Measurements from ENCODE around the gene PIK3C3. TPM values are rescaled to one million over a fixed set of nuclear protein-coding genes. Genes with fewer than 3 reads are reported as not detected.
A peak's percentile ranks its signal among the peaks of the same experiment; 100 is the strongest.
"Not testable (repeated sequence)": the region's sequence is repeated elsewhere in the genome, so short reads cannot be mapped to it uniquely, and the experiment has no call there.

Gene PIK3C3
- total RNA-seq, 1 experiment from 2014 or later = 23.0 TPM

GRCh38 chr18:42092848-42093247 is 137.8 kb downstream of the PIK3C3 start:
- DNase-seq = no peak
- no peaks in the 10 kb centered on the region for H3K27me3 ChIP-seq (ENCODE audit: control insufficient read depth, insufficient read depth, low read length)
- H3K4me3 ChIP-seq (ENCODE audit: insufficient read depth, low read depth, low read length) = no peak overlapping the region
- no peaks in the 10 kb centered on the region for H3K36me3 ChIP-seq (replicated peaks; ENCODE audit: control insufficient read depth, insufficient read depth, low read length)

GRCh38 chr18:42094875-42095274 is 139.8 kb downstream of the PIK3C3 start:
- no peaks in the 10 kb centered on the region for H3K27me3 ChIP-seq (ENCODE audit: control insufficient read depth, insufficient read depth, low read length)
- DNase-seq = no peak
- H3K36me3 ChIP-seq (replicated peaks; ENCODE audit: control insufficient read depth, insufficient read depth, low read length) = no peaks in the 10 kb centered on the region
- no peak overlapping the region for H3K4me3 ChIP-seq (ENCODE audit: insufficient read depth, low read depth, low read length)

- Histone ChIP-seq H3K36me3 (replicated peaks; ENCODE audit: control insufficient read depth, insufficient read depth, low read length) (no peaks in the 10 kb centered on the region), H3K27me3 (ENCODE audit: control insufficient read depth, insufficient read depth, low read length) (no peaks in the 10 kb centered on the region), H3K4me3 (ENCODE audit: insufficient read depth, low read depth, low read length) (no peak overlapping the region)
- DNase-seq = no peak
Observed at GRCh38 chr18:42095732-42096377, 140.8 kb downstream of the PIK3C3 start.

- H3K4me3 ChIP-seq (ENCODE audit: insufficient read depth, low read depth, low read length) = no peak overlapping the region
- no peaks in the 10 kb centered on the region for H3K36me3 ChIP-seq (replicated peaks; ENCODE audit: control insufficient read depth, insufficient read depth, low read length)
- no peaks in the 10 kb centered on the region for H3K27me3 ChIP-seq (ENCODE audit: control insufficient read depth, insufficient read depth, low read length)
- no peak for DNase-seq
Observed at GRCh38 chr18:42100248-42100647, 145.2 kb downstream of the PIK3C3 start.

GRCh38 chr18:42100911-42101310 is 145.9 kb downstream of the PIK3C3 start:
- no peak for DNase-seq

GRCh38 chr18:42105394-42105793 is 150.4 kb downstream of the PIK3C3 start:
- Histone ChIP-seq H3K4me3 (ENCODE audit: insufficient read depth, low read depth, low read length) (no peak overlapping the region), H3K36me3 (replicated peaks; ENCODE audit: control insufficient read depth, insufficient read depth, low read length) (no peaks in the 10 kb centered on the region), H3K27me3 (ENCODE audit: control insufficient read depth, insufficient read depth, low read length) (no peaks in the 10 kb centered on the region)
- DNase-seq = no peak

More at GRCh38 chr18:42100911-42101310, 145.9 kb downstream of the PIK3C3 start:
- Histone ChIP-seq H3K27me3 (ENCODE audit: control insufficient read depth, insufficient read depth, low read length) (no peaks in the 10 kb centered on the region), H3K4me3 (ENCODE audit: insufficient read depth, low read depth, low read length) (no peak overlapping the region), H3K36me3 (replicated peaks; ENCODE audit: control insufficient read depth, insufficient read depth, low read length) (no peaks in the 10 kb centered on the region)

GRCh38 chr18:42106784-42107183 is 151.8 kb downstream of the PIK3C3 start:
- Histone ChIP-seq H3K4me3 (ENCODE audit: insufficient read depth, low read depth, low read length) (no peak overlapping the region), H3K36me3 (replicated peaks; ENCODE audit: control insufficient read depth, insufficient read depth, low read length) (no peaks in the 10 kb centered on the region), H3K27me3 (ENCODE audit: control insufficient read depth, insufficient read depth, low read length) (no peaks in the 10 kb centered on the region)
- DNase-seq = no peak

- H3K36me3 ChIP-seq (replicated peaks; ENCODE audit: control insufficient read depth, insufficient read depth, low read length) = no peaks in the 10 kb centered on the region
- H3K27me3 ChIP-seq (ENCODE audit: control insufficient read depth, insufficient read depth, low read length) = no peaks in the 10 kb centered on the region
- H3K4me3 ChIP-seq (ENCODE audit: insufficient read depth, low read depth, low read length) = no peak overlapping the region
- no peak for DNase-seq
Observed at GRCh38 chr18:42107287-42107686, 152.3 kb downstream of the PIK3C3 start.

GRCh38 chr18:42107691-42108450 is 152.8 kb downstream of the PIK3C3 start:
- Histone ChIP-seq H3K27me3 (ENCODE audit: control insufficient read depth, insufficient read depth, low read length) (no peaks in the 10 kb centered on the region), H3K4me3 (ENCODE audit: insufficient read depth, low read depth, low read length) (no peak overlapping the region), H3K36me3 (replicated peaks; ENCODE audit: control insufficient read depth, insufficient read depth, low read length) (no peaks in the 10 kb centered on the region)
- no peak for DNase-seq

GRCh38 chr18:42112147-42112546 is 157.1 kb downstream of the PIK3C3 start:
- not testable (repeated sequence) for H3K4me3 ChIP-seq (ENCODE audit: insufficient read depth, low read depth, low read length); H3K27me3 ChIP-seq (ENCODE audit: control insufficient read depth, insufficient read depth, low read length); H3K36me3 ChIP-seq (replicated peaks; ENCODE audit: control insufficient read depth, insufficient read depth, low read length); DNase-seq

GRCh38 chr18:42112657-42113420 is 157.8 kb downstream of the PIK3C3 start:
- H3K4me3 ChIP-seq (ENCODE audit: insufficient read depth, low read depth, low read length) = no peak overlapping the region
- no peak for DNase-seq
- H3K27me3 ChIP-seq (ENCODE audit: control insufficient read depth, insufficient read depth, low read length) = no peaks in the 10 kb centered on the region
- no peaks in the 10 kb centered on the region for H3K36me3 ChIP-seq (replicated peaks; ENCODE audit: control insufficient read depth, insufficient read depth, low read length)

- no peak for DNase-seq
- no peaks in the 10 kb centered on the region for H3K36me3 ChIP-seq (replicated peaks; ENCODE audit: control insufficient read depth, insufficient read depth, low read length)
- H3K27me3 ChIP-seq (ENCODE audit: control insufficient read depth, insufficient read depth, low read length) = no peaks in the 10 kb centered on the region
- no peak overlapping the region for H3K4me3 ChIP-seq (ENCODE audit: insufficient read depth, low read depth, low read length)
Observed at GRCh38 chr18:42113529-42114191, 158.6 kb downstream of the PIK3C3 start.

- no peaks in the 10 kb centered on the region for H3K36me3 ChIP-seq (replicated peaks; ENCODE audit: control insufficient read depth, insufficient read depth, low read length)
- DNase-seq = peak; percentile 24
- no peak overlapping the region for H3K4me3 ChIP-seq (ENCODE audit: insufficient read depth, low read depth, low read length)
- H3K27me3 ChIP-seq (ENCODE audit: control insufficient read depth, insufficient read depth, low read length) = no peaks in the 10 kb centered on the region
Observed at GRCh38 chr18:42114310-42114943, 159.4 kb downstream of the PIK3C3 start.

- no peaks in the 10 kb centered on the region for H3K36me3 ChIP-seq (replicated peaks; ENCODE audit: control insufficient read depth, insufficient read depth, low read length)
- no peak for DNase-seq
- H3K4me3 ChIP-seq (ENCODE audit: insufficient read depth, low read depth, low read length) = no peak overlapping the region
- H3K27me3 ChIP-seq (ENCODE audit: control insufficient read depth, insufficient read depth, low read length) = no peaks in the 10 kb centered on the region
Observed at GRCh38 chr18:42126586-42126985, 171.6 kb downstream of the PIK3C3 start.
